HEK293 (cell line): ENCODE data around the gene CYB5R3.
"Not testable (repeated sequence)": the region's sequence is repeated elsewhere in the genome, so short reads cannot be mapped to it uniquely, and the experiment has no call there.

Experiments
- CTCF ChIA-PET: fragments of 350-600 bp; formaldehyde crosslinking; extraction: SDS; loops from one replicate; lab custom pipeline; 2021; ENCODE audit warnings: antibody characterized with exemption; lab: Yijun Ruan, JAX
- POLR2A ChIA-PET: fragments of 300-600 bp; formaldehyde crosslinking; extraction: SDS; loops from one replicate; lab custom pipeline; 2020; ENCODE audit warnings: antibody characterized with exemption, inconsistent platforms; lab: Yijun Ruan, JAX
- H3K27ac ChIP-seq: fragments of 200-500 bp; sonication (Bioruptor generic); 2 replicates; pipeline ENCODE4 v1.5.1; 2014; ENCODE audit warnings: low read depth, low read length, control low read depth, inconsistent platforms; ENCODE audit errors: extremely low read depth
- H3K36me3 ChIP-seq, 2 experiments: fragments of 200-500 bp in 1 of 2; sonication (Bioruptor generic) in 1 of 2; 1 replicate in 1 of 2; 2 replicates in 1 of 2; pipeline ENCODE4 v1.5.1; 2014 to 2017; ENCODE audit warnings: inconsistent platforms in 2 of 2, low read length in 2 of 2; ENCODE audit not compliant: control insufficient read depth in 2 of 2, insufficient read depth in 1 of 2
- H3K4me1 ChIP-seq: fragments of 200-500 bp; sonication (Bioruptor generic); 2 replicates; pipeline ENCODE4 v1.5.1; 2014; ENCODE audit warnings: mild to moderate bottlenecking, low read length, inconsistent platforms; ENCODE audit not compliant: control insufficient read depth, insufficient read depth
- H3K4me3 ChIP-seq: 2 replicates; pipeline ENCODE4 v1.5.1; 2011; ENCODE audit warnings: low read depth, mild to moderate bottlenecking, control low read depth, low read length, moderate library complexity
- H3K9me3 ChIP-seq: fragments of 200-500 bp; sonication (Bioruptor generic); 2 replicates; pipeline ENCODE4 v1.5.1; 2014; ENCODE audit warnings: low read depth, low read length, inconsistent platforms; ENCODE audit not compliant: control insufficient read depth, insufficient read depth

The CYB5R3 gene

GRCh38 chr22:42570580-42570979 lies 78.6 kb downstream of the CYB5R3 start:
- H3K36me3 ChIP-seq, result peaks cover 11 to 46% of the 10 kb centered on the region in 2 experiments; a peak in 2 of 3 replicates
- ChIA-PET CTCF (interaction anchor here (0.6 to 1.6 kb wide), 3 partner anchors 10 to 603 kb away, joined by 3 to 14 read pairs (median 4); no protein-coding TSS in a partner anchor), POLR2A (interaction anchor here (1.0 to 1.7 kb wide), 6 partner anchors 10 to 45 kb away, joined by 3 to 7 read pairs (median 4); partner anchors contain the start of gene POLDIP3)
- not testable (repeated sequence) for H3K4me1 ChIP-seq, H3K4me3 ChIP-seq, H3K27ac ChIP-seq, H3K9me3 ChIP-seq

GRCh38 chr22:42567950-42568349 lies 81.2 kb downstream of the CYB5R3 start:
- H3K9me3 ChIP-seq, H3K27ac ChIP-seq, H3K4me3 ChIP-seq, CTCF ChIA-PET, H3K4me1 ChIP-seq: not testable (repeated sequence)
- POLR2A ChIA-PET, result interaction anchor here (1.5 to 3.1 kb wide), 2 partner anchors 14 to 43 kb away, joined by 4 to 12 read pairs; no protein-coding TSS in a partner anchor
- H3K36me3 ChIP-seq, result peaks cover 11 to 27% of the 10 kb centered on the region in 2 experiments; a peak in 2 of 3 replicates
